GM04504 (cell line): ENCODE data around the gene ANGPTL7.

ENCODE experiments used
- DNase-seq: peaks from one replicate; pipeline ENCODE4 v3.0.0-alpha.2; 2012; ENCODE audit warnings: low read depth

ANGPTL7 gene

GRCh38 chr1:11204396-11205190 lies 15.4 kb downstream of the ANGPTL7 start:
- no peak for DNase-seq

DNA sequence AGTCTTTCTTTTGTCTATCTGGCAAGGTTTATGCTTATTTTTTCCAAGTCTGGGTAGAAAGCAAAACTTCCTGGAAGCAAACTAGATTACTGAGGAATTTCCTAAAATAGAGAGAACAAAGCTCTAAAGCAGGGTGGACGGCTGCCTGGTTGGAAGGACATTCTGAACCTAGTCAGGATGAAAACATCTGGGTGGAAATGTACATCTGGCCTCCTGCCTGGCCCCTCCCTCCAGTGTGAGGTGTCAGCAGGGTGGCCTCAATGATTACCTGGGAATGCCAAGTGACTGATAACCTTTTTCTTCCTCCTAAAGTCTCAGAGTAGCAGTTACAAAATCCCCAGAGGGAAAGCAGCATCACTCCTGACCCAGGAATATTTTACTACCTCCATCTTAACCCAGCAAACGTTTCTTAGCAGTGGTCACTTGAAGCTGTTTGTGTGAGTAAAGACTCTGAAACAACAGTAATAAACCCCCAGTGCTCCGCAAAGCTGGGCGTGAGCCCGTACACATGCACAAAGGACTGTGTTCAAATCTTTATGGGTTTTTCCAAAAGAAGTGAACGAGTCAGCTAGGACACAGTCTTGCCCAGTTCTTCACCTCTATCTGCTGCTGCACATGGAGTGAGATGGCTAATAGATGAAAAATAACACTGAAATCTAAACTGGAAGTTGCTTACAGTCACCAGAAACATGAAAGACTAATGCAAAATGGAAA lies 18.9 kb downstream of the ANGPTL7 start:
- DNase-seq = no peak

DNA sequence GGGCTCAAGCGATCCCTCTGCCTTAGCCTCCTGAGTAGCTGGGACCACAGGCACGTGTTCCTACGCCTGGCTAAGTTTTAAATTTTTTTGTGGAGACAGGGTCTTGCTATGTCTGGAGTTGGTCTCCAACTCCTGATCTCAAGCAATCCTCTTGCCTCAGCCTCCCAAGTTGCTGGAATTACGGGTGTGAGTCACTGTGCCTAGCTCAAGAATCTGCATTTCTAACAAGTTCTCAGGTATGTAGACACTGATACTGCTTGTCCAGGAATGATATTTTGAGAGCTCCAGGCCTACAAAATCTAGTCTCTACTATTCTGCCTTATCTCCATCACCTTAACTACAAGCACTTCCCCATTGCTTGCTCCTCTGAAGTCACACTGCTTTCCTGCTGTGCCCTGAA lies 22.3 kb downstream of the ANGPTL7 start:
- no peak for DNase-seq

GRCh38 chr1:11211925-11212587 lies 22.9 kb downstream of the ANGPTL7 start:
- DNase-seq = no peak

GRCh38 chr1:11214698-11215380 lies 25.7 kb downstream of the ANGPTL7 start:
- no peak for DNase-seq

DNA sequence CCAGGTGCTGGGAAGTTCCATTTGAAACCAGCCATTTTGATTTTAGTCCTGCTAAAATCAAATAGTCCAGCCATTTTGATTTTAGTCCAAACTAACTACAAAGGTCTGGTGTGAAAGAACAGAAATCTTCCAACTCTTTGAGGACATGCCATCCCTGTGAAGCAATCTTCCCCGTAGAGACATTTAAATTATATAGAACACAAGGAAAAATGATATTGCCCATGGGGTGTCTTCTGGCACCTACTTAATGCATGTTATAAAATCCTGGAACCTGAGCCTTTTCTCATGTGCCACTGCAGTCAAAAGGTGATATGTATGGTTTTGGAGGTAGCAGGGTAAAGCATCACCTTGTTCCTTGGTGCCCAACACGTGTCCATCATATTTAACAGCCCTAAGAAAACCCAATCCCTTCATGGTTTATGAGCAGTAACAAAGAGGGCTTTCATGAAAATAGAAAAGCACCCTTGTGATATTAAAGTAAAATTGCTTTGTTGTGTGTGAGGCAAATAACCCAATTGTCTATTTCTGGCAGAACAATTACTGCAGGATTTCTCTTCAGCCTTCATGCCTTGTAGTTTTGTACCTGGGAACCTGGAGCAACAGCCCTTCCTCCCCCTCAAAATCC lies 26.3 kb downstream of the ANGPTL7 start:
- no peak for DNase-seq

DNA sequence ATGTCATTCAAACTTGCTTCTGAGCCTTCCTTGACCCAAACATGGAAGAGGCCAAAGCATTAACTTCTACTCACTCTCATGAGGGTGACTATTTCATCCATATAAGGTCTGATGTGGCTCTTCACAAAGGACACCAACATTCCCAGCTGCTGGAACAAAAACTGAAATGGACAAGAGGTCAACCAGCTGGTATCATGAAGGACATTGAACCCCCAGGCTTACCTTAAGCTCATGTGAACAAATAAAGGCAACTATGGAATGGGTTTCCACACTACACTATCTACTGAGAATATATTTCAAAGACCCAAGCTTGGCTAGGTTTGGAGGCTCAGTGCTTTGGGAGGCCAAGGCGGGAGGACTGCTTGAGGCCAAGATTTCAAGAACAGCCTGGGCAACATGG lies 26.9 kb downstream of the ANGPTL7 start:
- no peak for DNase-seq

DNA sequence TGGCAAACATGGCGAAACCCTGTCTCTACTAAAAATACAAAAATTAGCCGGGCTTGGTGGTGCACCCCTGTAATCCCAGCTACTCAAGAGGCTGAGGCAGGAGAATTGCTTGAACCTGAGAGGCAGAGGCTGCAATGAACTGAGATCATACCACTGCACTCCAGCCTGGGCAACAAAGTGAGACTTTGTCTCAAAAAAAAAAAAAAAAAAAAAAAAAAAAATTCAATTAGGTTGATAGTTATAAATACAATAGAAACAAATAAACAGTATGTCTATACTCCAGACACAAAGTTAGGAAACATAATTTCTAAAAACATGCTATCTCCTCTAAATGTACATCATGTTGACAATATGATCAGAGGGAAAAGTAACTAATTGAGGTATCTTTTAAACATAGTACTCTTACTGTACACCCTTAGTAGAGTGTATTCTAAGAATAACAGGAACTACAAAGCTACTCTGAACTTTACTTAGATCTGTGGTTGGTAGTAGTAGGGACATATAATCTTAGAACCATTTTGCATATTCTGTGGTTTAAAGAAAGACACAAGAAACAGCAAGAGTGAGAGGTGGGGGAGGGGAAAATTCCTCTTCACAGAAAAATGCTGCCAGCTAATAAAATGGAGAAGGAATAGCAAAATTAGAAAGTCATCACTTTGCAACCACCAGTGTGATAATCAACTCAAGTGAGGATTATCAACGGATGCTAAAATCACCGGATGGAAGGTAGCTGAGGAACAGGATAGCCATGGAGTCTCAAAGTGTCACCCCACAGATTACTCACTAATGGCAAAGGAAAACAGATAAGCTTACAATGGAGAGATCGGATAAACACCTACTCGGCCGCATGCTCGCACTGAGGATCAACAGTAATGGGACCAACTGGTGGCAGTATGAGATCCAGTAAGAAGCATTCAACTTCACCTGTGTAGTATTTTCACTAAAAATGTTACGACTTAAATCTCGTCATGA lies 38.2 kb downstream of the ANGPTL7 start:
- DNase-seq = no peak

DNA sequence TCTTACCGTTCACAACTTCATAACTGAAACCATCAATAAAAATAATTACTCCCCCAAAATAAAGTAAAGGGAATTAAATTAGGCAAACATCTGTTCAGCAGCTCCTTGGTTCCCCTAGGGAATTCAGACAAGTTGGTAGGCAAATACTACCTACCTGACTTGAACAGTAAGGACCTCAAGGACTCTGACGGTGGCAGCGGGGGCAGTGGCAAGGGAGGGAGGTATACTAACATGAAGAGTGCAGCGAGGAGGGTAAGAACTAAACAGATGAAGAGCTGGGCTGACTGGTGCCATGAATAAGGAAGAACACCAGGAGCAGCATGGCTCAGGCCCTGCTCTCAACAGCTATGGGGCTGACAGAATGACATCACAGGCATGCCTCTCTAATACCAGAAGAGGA lies 40.0 kb downstream of the ANGPTL7 start:
- no peak for DNase-seq

DNA sequence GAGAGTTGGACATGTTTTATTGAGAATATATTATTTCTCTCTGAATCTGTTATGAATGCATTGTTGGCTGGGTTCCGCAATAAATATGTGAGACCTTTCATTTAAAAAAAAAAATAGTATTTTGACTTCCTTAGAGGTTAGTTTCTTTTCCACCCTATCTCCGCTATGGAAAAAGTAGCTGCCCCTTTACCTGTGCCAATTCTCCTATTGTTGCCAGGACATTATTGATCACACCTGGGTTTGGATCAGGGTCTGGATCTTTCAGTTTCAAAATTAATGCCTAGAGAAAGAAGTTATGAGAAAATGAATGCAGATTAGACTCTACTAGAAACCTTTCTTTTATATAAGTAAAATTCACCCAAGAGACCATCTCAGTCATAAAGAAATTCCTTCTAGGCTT lies 44.1 kb downstream of the ANGPTL7 start:
- DNase-seq = no peak

DNA sequence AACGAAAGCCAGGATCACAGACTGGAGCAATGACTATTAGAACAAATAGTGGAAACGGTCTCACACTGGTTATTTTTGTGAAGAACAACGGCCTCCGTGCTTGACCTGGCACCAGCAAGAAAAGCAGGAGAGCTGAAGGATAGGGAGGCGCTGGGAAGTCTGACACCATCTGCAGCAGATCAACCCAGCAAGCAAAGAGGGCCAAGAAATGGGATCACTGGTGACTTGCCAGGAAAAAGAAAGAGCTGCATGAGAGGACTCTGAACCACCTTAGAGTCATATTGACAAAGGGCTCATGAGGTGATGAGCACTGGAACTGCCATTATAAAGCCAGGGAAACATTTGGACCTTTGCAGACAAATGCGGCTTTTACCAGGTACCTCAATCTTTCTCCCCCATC lies 48.2 kb downstream of the ANGPTL7 start:
- DNase-seq = no peak

DNA sequence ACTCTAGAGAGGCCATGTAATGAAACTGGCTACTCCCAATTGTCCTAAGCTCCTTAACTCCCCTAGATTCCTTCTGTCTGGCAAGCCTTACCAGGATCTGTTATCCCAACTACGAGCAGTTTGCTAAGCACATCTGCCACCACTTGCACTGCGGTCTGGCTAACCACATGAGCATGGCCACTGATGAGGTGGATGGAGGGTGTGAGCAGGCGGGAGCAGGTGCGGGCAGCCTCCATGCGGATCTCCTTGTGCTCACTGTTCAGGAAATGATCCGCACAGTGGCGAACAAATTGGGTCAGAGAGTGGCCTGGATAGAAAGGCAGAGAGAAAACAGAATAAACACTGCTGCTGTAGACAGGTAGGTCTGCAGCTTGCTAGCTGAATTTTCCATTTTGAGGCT lies 49.2 kb downstream of the ANGPTL7 start:
- DNase-seq = no peak

GRCh38 chr1:11245248-11245647 lies 56.1 kb downstream of the ANGPTL7 start:
- DNase-seq = no peak
